CD4-positive, CD25-positive, alpha-beta regulatory T cell (primary cell): ENCODE data around the gene KLRC3. TPM values are rescaled to one million over a fixed set of nuclear protein-coding genes. Genes with fewer than 3 reads are reported as not detected.
"Not testable (repeated sequence)": the region's sequence is repeated elsewhere in the genome, so short reads cannot be mapped to it uniquely, and the experiment has no call there.

Experiments used
- ATAC-seq, 2 donors: fragments of 150-1000 bp; cut with Tn5 transposase; one replicate each; pipeline ENCODE4 v1.10.0; 2021; ENCODE audit warnings: low read depth in 2 of 2, moderate number of reproducible peaks in 2 of 2, moderate library complexity in 1 of 2
- DNase-seq, 3 donors: peaks; one replicate each; pipeline versions ENCODE4 v3.0.0 to v3.0.0-alpha.2; 2012 to 2022; ENCODE audit warnings: mixed read lengths in 1 of 3
- H3K27ac ChIP-seq: one replicate; pipeline ENCODE4 v1.7.0; 2013; ENCODE audit warnings: mild to moderate bottlenecking, low read length; ENCODE audit not compliant: insufficient read depth, poor library complexity, severe bottlenecking
- H3K27me3 ChIP-seq: one replicate; pipeline ENCODE4 v1.7.0; 2013; ENCODE audit warnings: low read length; ENCODE audit not compliant: control insufficient read depth, insufficient read depth
- H3K36me3 ChIP-seq: one replicate; pipeline ENCODE4 v1.7.0; 2013; ENCODE audit warnings: mild to moderate bottlenecking, low read length, moderate library complexity; ENCODE audit not compliant: control insufficient read depth, insufficient read depth
- H3K4me1 ChIP-seq: 2 replicates; pipeline ENCODE4 v1.7.0; 2013; ENCODE audit warnings: mild to moderate bottlenecking, low read length; ENCODE audit not compliant: insufficient read depth, control insufficient read depth, poor library complexity, severe bottlenecking
- H3K4me3 ChIP-seq: one replicate; pipeline ENCODE4 v1.7.0; 2013; ENCODE audit warnings: low read depth, mild to moderate bottlenecking, low read length, moderate library complexity
- H3K9me3 ChIP-seq, 2 experiments: 1 replicate in 1 of 2; 2 replicates in 1 of 2; pipeline ENCODE4 v1.7.0; 2013; ENCODE audit warnings: low read length in 2 of 2, mild to moderate bottlenecking in 1 of 2, moderate library complexity in 1 of 2; ENCODE audit not compliant: control insufficient read depth in 2 of 2
- H3K27ac Mint-ChIP-seq, 3 donors: one replicate each; pipeline ENCODE4 v1.8.0; 2020 to 2022; ENCODE audit warnings: mild to moderate bottlenecking in 3 of 3, mixed read lengths in 3 of 3, moderate library complexity in 2 of 3
- H3K27me3 Mint-ChIP-seq: one replicate; pipeline ENCODE4 v1.8.0; 2022; ENCODE audit warnings: mild to moderate bottlenecking, mixed read lengths
- H3K36me3 Mint-ChIP-seq: one replicate; pipeline ENCODE4 v1.8.0; 2020; ENCODE audit warnings: mixed read lengths
- H3K4me1 Mint-ChIP-seq, 4 donors: one replicate each; pipeline ENCODE4 v1.8.0; 2020 to 2022; ENCODE audit warnings: mixed read lengths in 4 of 4, mild to moderate bottlenecking in 1 of 4
- H3K4me3 Mint-ChIP-seq, 4 donors: one replicate each; pipeline ENCODE4 v1.8.0; 2020 to 2022; ENCODE audit warnings: mild to moderate bottlenecking in 4 of 4, mixed read lengths in 4 of 4, moderate library complexity in 3 of 4
- H3K9me3 Mint-ChIP-seq, 7 donors: one replicate each; pipeline ENCODE4 v1.8.0; 2020 to 2022; ENCODE audit warnings: mixed read lengths in 7 of 7, mild to moderate bottlenecking in 3 of 7, moderate library complexity in 2 of 7
- polyA plus RNA-seq, 4 donors: library from polyadenylated mRNA; unstranded; fragments of 300-500 nt; fragmentation: Illumina TruSeq; gene quantifications; one replicate each; pipeline ENCODE4 v1.2.3, GENCODE V29; 2021
- total RNA-seq: library from RNA; stranded (reverse); gene quantifications from one replicate; pipeline ENCODE4 v1.2.3, GENCODE V29; 2022

The KLRC3 gene
- total and polyA plus RNA-seq, 5 donors from 2014 or later, result not detected

GRCh38 chr12:10424260-10424899, 4.0 kb upstream of the KLRC3 start:
- not testable (repeated sequence) for H3K4me3 Mint-ChIP-seq, H3K9me3 Mint-ChIP-seq, H3K36me3 Mint-ChIP-seq, H3K9me3 ChIP-seq, H3K27me3 Mint-ChIP-seq, H3K4me1 ChIP-seq, H3K27ac ChIP-seq, H3K4me1 Mint-ChIP-seq, H3K27ac Mint-ChIP-seq, ATAC-seq, H3K27me3 ChIP-seq, H3K36me3 ChIP-seq, DNase-seq, H3K4me3 ChIP-seq

GRCh38 chr12:10422159-10422558, 1.8 kb upstream of the KLRC3 start:
- H3K27me3 ChIP-seq, ATAC-seq, H3K27me3 Mint-ChIP-seq, H3K36me3 Mint-ChIP-seq, H3K9me3 ChIP-seq, H3K9me3 Mint-ChIP-seq, H3K36me3 ChIP-seq, H3K27ac Mint-ChIP-seq, H3K27ac ChIP-seq, H3K4me1 Mint-ChIP-seq, DNase-seq, H3K4me3 ChIP-seq, H3K4me3 Mint-ChIP-seq, H3K4me1 ChIP-seq: not testable (repeated sequence)

- Mint-ChIP-seq H3K27me3 (peaks cover 12% of the 10 kb centered on the region), H3K4me1 (no peaks in the 10 kb centered on the region), H3K27ac (no peak within 1 kb of the TSS), H3K36me3 (no peaks in the 10 kb centered on the region), H3K9me3 (peaks cover 0 to 4% (median 0%) of the 10 kb centered on the region in 7 donors), H3K4me3 (no peak within 1 kb of the TSS)
- Histone ChIP-seq H3K4me3 (no peak within 1 kb of the TSS), H3K27me3 (peaks cover 7% of the 10 kb centered on the region), H3K36me3 (no peaks in the 10 kb centered on the region), H3K27ac (no peak within 1 kb of the TSS), H3K9me3 (no peaks in the 10 kb centered on the region), H3K4me1 (no peaks in the 10 kb centered on the region)
- no peak for DNase-seq
- no peak for ATAC-seq
Observed at GRCh38 chr12:10409392-10409791, 11.0 kb downstream of the KLRC3 start, which contains the start of gene KLRC4. KLRC4 (minus strand) TSS chr12:10409757; CDS start chr12:10409575, 182 bp downstream.

- Histone ChIP-seq H3K36me3 (no peaks in the 10 kb centered on the region), H3K4me1 (no peaks in the 10 kb centered on the region), H3K27me3 (peaks cover 7% of the 10 kb centered on the region), H3K4me3 (no peak overlapping the region), H3K27ac (no peak overlapping the region), H3K9me3 (no peaks in the 10 kb centered on the region)
- Mint-ChIP-seq H3K4me1 (no peaks in the 10 kb centered on the region), H3K27me3 (peaks cover 12% of the 10 kb centered on the region), H3K27ac (no peak overlapping the region), H3K4me3 (no peak overlapping the region), H3K9me3 (peaks cover 0 to 4% (median 0%) of the 10 kb centered on the region in 7 donors), H3K36me3 (no peaks in the 10 kb centered on the region)
- DNase-seq (no peak), ATAC-seq (no peak)
Observed at GRCh38 chr12:10408842-10409241, 11.6 kb downstream of the KLRC3 start.

GRCh38 chr12:10406725-10407124, 13.7 kb downstream of the KLRC3 start:
- H3K27ac Mint-ChIP-seq, result no peak overlapping the region
- H3K4me1 Mint-ChIP-seq, result no peaks in the 10 kb centered on the region
- DNase-seq (no peak), ATAC-seq (no peak)
- no peaks in the 10 kb centered on the region for H3K36me3 ChIP-seq
- H3K9me3 ChIP-seq, result no peaks in the 10 kb centered on the region
- no peak overlapping the region for H3K4me3 Mint-ChIP-seq
- peaks cover 10% of the 10 kb centered on the region for H3K27me3 ChIP-seq
- peaks cover 0 to 4% (median 0%) of the 10 kb centered on the region in 7 donors for H3K9me3 Mint-ChIP-seq
- no peaks in the 10 kb centered on the region for H3K36me3 Mint-ChIP-seq
- no peaks in the 10 kb centered on the region for H3K4me1 ChIP-seq
- H3K27ac ChIP-seq, result no peak overlapping the region
- H3K27me3 Mint-ChIP-seq, result peaks cover 5% of the 10 kb centered on the region
- no peak overlapping the region for H3K4me3 ChIP-seq

- Mint-ChIP-seq H3K9me3 (peaks cover 0 to 4% (median 0%) of the 10 kb centered on the region in 7 donors), H3K4me1 (no peaks in the 10 kb centered on the region), H3K4me3 (no peak overlapping the region), H3K27ac (no peak overlapping the region), H3K36me3 (no peaks in the 10 kb centered on the region), H3K27me3 (no peaks in the 10 kb centered on the region)
- Histone ChIP-seq H3K4me1 (no peaks in the 10 kb centered on the region), H3K4me3 (no peak overlapping the region), H3K36me3 (no peaks in the 10 kb centered on the region), H3K27me3 (peaks cover 8% of the 10 kb centered on the region), H3K27ac (no peak overlapping the region), H3K9me3 (no peaks in the 10 kb centered on the region)
- ATAC-seq, result no peak
- DNase-seq, result no peak
Observed at GRCh38 chr12:10405294-10405693, 15.1 kb downstream of the KLRC3 start.

- H3K36me3 Mint-ChIP-seq, result no peaks in the 10 kb centered on the region
- no peak overlapping the region for H3K27ac ChIP-seq
- ATAC-seq, result no peak
- no peaks in the 10 kb centered on the region for H3K27me3 Mint-ChIP-seq
- H3K4me3 Mint-ChIP-seq, result no peak overlapping the region
- H3K4me3 ChIP-seq, result no peak overlapping the region
- H3K9me3 ChIP-seq, result no peaks in the 10 kb centered on the region
- H3K4me1 Mint-ChIP-seq, result no peaks in the 10 kb centered on the region
- H3K27ac Mint-ChIP-seq, result no peak overlapping the region
- H3K9me3 Mint-ChIP-seq, result peaks cover 0 to 4% (median 0%) of the 10 kb centered on the region in 7 donors
- DNase-seq, result no peak
- H3K27me3 ChIP-seq, result peaks cover 8% of the 10 kb centered on the region
- no peaks in the 10 kb centered on the region for H3K4me1 ChIP-seq
- no peaks in the 10 kb centered on the region for H3K36me3 ChIP-seq
Observed at GRCh38 chr12:10404798-10405197, 15.6 kb downstream of the KLRC3 start.

- H3K4me1 ChIP-seq, result no peaks in the 10 kb centered on the region
- peaks cover 5% of the 10 kb centered on the region for H3K27me3 Mint-ChIP-seq
- H3K36me3 Mint-ChIP-seq, result no peaks in the 10 kb centered on the region
- ATAC-seq (no peak), DNase-seq (no peak)
- no peak overlapping the region for H3K27ac Mint-ChIP-seq
- no peak overlapping the region for H3K4me3 ChIP-seq
- peaks cover 3% of the 10 kb centered on the region for H3K27me3 ChIP-seq
- peaks cover 0 to 4% (median 0%) of the 10 kb centered on the region in 7 donors for H3K9me3 Mint-ChIP-seq
- H3K4me3 Mint-ChIP-seq, result no peak overlapping the region
- H3K4me1 Mint-ChIP-seq, result peaks cover 0 to under 1% (median 0%) of the 10 kb centered on the region in 4 donors
- no peak overlapping the region for H3K27ac ChIP-seq
- no peaks in the 10 kb centered on the region for H3K36me3 ChIP-seq
- H3K9me3 ChIP-seq, result no peaks in the 10 kb centered on the region
Observed at GRCh38 chr12:10400829-10401228, 19.6 kb downstream of the KLRC3 start.
